HEK293 (cell line): ENCODE results near the gene CCDC141.
"Not testable (repeated sequence)": the region's sequence is repeated elsewhere in the genome, so short reads cannot be mapped to it uniquely, and the experiment has no call there.

ENCODE experiments used
- CTCF ChIA-PET: fragments of 350-600 bp; formaldehyde crosslinking; extraction: SDS; loops from one replicate; lab custom pipeline; 2021; ENCODE audit warnings: antibody characterized with exemption; lab: Yijun Ruan, JAX
- POLR2A ChIA-PET: fragments of 300-600 bp; formaldehyde crosslinking; extraction: SDS; loops from one replicate; lab custom pipeline; 2020; ENCODE audit warnings: antibody characterized with exemption, inconsistent platforms; lab: Yijun Ruan, JAX
- H3K27ac ChIP-seq: fragments of 200-500 bp; sonication (Bioruptor generic); 2 replicates; pipeline ENCODE4 v1.5.1; 2014; ENCODE audit warnings: low read depth, low read length, control low read depth, inconsistent platforms; ENCODE audit errors: extremely low read depth
- H3K36me3 ChIP-seq, 2 experiments: fragments of 200-500 bp in 1 of 2; sonication (Bioruptor generic) in 1 of 2; 1 replicate in 1 of 2; 2 replicates in 1 of 2; pipeline ENCODE4 v1.5.1; 2014 to 2017; ENCODE audit warnings: inconsistent platforms in 2 of 2, low read length in 2 of 2; ENCODE audit not compliant: control insufficient read depth in 2 of 2, insufficient read depth in 1 of 2
- H3K4me1 ChIP-seq: fragments of 200-500 bp; sonication (Bioruptor generic); 2 replicates; pipeline ENCODE4 v1.5.1; 2014; ENCODE audit warnings: mild to moderate bottlenecking, low read length, inconsistent platforms; ENCODE audit not compliant: control insufficient read depth, insufficient read depth
- H3K4me3 ChIP-seq: 2 replicates; pipeline ENCODE4 v1.5.1; 2011; ENCODE audit warnings: low read depth, mild to moderate bottlenecking, control low read depth, low read length, moderate library complexity
- H3K9me3 ChIP-seq: fragments of 200-500 bp; sonication (Bioruptor generic); 2 replicates; pipeline ENCODE4 v1.5.1; 2014; ENCODE audit warnings: low read depth, low read length, inconsistent platforms; ENCODE audit not compliant: control insufficient read depth, insufficient read depth
- INSM2 ChIP-seq: fragments of 450-650 bp; formaldehyde crosslinking; IDR thresholded peaks from 2 replicates; pipeline ENCODE4 v1.5.1; 2016; ENCODE audit warnings: missing biosample characterization, missing genetic modification characterization
- OVOL3 ChIP-seq: fragments of 450-650 bp; formaldehyde crosslinking; IDR thresholded peaks from 2 replicates; pipeline ENCODE4 v1.5.1; 2016; ENCODE audit warnings: missing biosample characterization, missing genetic modification characterization
- ZBTB11 ChIP-seq: fragments of 450-650 bp; formaldehyde crosslinking; conservative IDR thresholded peaks from 2 replicates; pipeline ENCODE4 v1.5.1; 2016; ENCODE audit warnings: low read depth, missing biosample characterization, missing genetic modification characterization
- ZNF26 ChIP-seq: fragments of 450-650 bp; formaldehyde crosslinking; IDR thresholded peaks from 2 replicates; pipeline ENCODE4 v1.5.1; 2016; ENCODE audit warnings: missing biosample characterization, missing genetic modification characterization
- ZNF366 ChIP-seq: fragments of 450-650 bp; formaldehyde crosslinking; conservative IDR thresholded peaks from 2 replicates; pipeline ENCODE4 v1.5.1; 2016; ENCODE audit warnings: missing biosample characterization, missing genetic modification characterization
- ZNF394 ChIP-seq: fragments of 450-650 bp; formaldehyde crosslinking; IDR thresholded peaks from 2 replicates; pipeline ENCODE4 v1.5.1; 2016; ENCODE audit warnings: missing biosample characterization, missing genetic modification characterization, mild to moderate bottlenecking, moderate library complexity, borderline replicate concordance
- ZNF518A ChIP-seq: fragments of 450-650 bp; formaldehyde crosslinking; conservative IDR thresholded peaks from 2 replicates; pipeline ENCODE4 v1.5.1; 2016; ENCODE audit warnings: low read depth, missing biosample characterization, missing genetic modification characterization
- ZNF560 ChIP-seq: fragments of 450-650 bp; formaldehyde crosslinking; IDR thresholded peaks from 2 replicates; pipeline ENCODE4 v1.5.1; 2017; ENCODE audit warnings: missing biosample characterization, missing genetic modification characterization, borderline replicate concordance
- ZNF585B ChIP-seq: fragments of 450-650 bp; formaldehyde crosslinking; IDR thresholded peaks from 2 replicates; pipeline ENCODE4 v1.5.1; 2016; ENCODE audit warnings: missing biosample characterization, missing genetic modification characterization
- ZNF654 ChIP-seq: fragments of 450-650 bp; formaldehyde crosslinking; IDR thresholded peaks from 2 replicates; pipeline ENCODE4 v1.5.1; 2016; ENCODE audit warnings: low read depth, missing biosample characterization, missing genetic modification characterization

The CCDC141 gene

GRCh38 chr2:178994264-178994663, 55.7 kb downstream of the CCDC141 start:
- POLR2A ChIA-PET, result no interaction called here
- Histone ChIP-seq H3K27ac (no peak overlapping the region), H3K4me3 (no peak overlapping the region), H3K36me3 (no peaks in the 10 kb centered on the region), H3K9me3 (no peaks in the 10 kb centered on the region), H3K4me1 (no peaks in the 10 kb centered on the region)
- TF ChIP-seq ZNF394 (tag by site-specific recombination), result no peak
- peak; percentile 82 for TF ChIP-seq ZNF585B
- CTCF ChIA-PET, result no interaction called here

- no peak overlapping the region for H3K27ac ChIP-seq
- CTCF ChIA-PET, result no interaction called here
- no peaks in the 10 kb centered on the region for H3K9me3 ChIP-seq
- H3K36me3 ChIP-seq, result no peaks in the 10 kb centered on the region
- POLR2A ChIA-PET, result no interaction called here
- TF ChIP-seq OVOL3 (tag by site-specific recombination) (no peak), ZNF26 (tag by site-specific recombination) (no peak), INSM2 (no peak)
- H3K4me1 ChIP-seq, result no peaks in the 10 kb centered on the region
- H3K4me3 ChIP-seq, result no peak overlapping the region
Observed at GRCh38 chr2:178993788-178994187, 56.1 kb downstream of the CCDC141 start.

- POLR2A ChIA-PET, H3K9me3 ChIP-seq, H3K4me3 ChIP-seq, H3K36me3 ChIP-seq, H3K27ac ChIP-seq, CTCF ChIA-PET, H3K4me1 ChIP-seq: not testable (repeated sequence)
Observed at GRCh38 chr2:178992719-178993118, 57.2 kb downstream of the CCDC141 start.

- no peak for TF ChIP-seq ZNF366 (tag by site-specific recombination)
- Histone ChIP-seq H3K9me3 (no peaks in the 10 kb centered on the region), H3K4me3 (no peak overlapping the region), H3K4me1 (no peaks in the 10 kb centered on the region), H3K36me3 (no peaks in the 10 kb centered on the region), H3K27ac (no peak overlapping the region)
- ChIA-PET POLR2A (no interaction called here), CTCF (interaction anchor here (0.7 kb wide), 1 partner anchor 139 kb away, joined by 3 read pairs; no protein-coding TSS in a partner anchor)
Observed at GRCh38 chr2:178990533-178991241, 59.2 kb downstream of the CCDC141 start.

- H3K9me3 ChIP-seq, H3K4me1 ChIP-seq, H3K27ac ChIP-seq, H3K4me3 ChIP-seq, H3K36me3 ChIP-seq, CTCF ChIA-PET: not testable (repeated sequence)
- POLR2A ChIA-PET, result interaction anchor here (0.6 kb wide), 1 partner anchor 157 kb away, joined by 6 read pairs; no protein-coding TSS in a partner anchor
- TF ChIP-seq ZBTB11 (tag by site-specific recombination), result peak; percentile 67
- TF ChIP-seq ZNF518A (tag by site-specific recombination), result peak; percentile 80
- peak; percentile 35 for TF ChIP-seq ZNF654 (tag by site-specific recombination)
- TF ChIP-seq ZNF560 (tag by site-specific recombination), result 0 out of 2 replicates have a peak, but pooled peaks have one; percentile 10
Observed at GRCh38 chr2:178989424-178989823, 60.5 kb downstream of the CCDC141 start.
